HepG2 (cell line): Measurements from ENCODE around the gene OSGIN1. TPM values are rescaled to one million over a fixed set of nuclear protein-coding genes. Genes with fewer than 3 reads are reported as not detected.
A peak's percentile ranks its signal among the peaks of the same experiment; 100 is the strongest.

ENCODE experiments used
- ASH2L ChIP-seq: fragments of 300-600, 200-600 bp; sonication (generic); IDR thresholded peaks from 2 replicates; pipeline ENCODE4 v1.7.0; 2017; ENCODE audit warnings: low read depth, mild to moderate bottlenecking, moderate library complexity, mixed read lengths, low read length; ENCODE audit not compliant: insufficient read length
- CAMTA2 ChIP-seq: sonication (generic); formaldehyde crosslinking; IDR thresholded peaks from 2 replicates; pipeline ENCODE4 v1.4.0; 2020; ENCODE audit warnings: mild to moderate bottlenecking, missing genetic modification reagents, borderline replicate concordance
- FOXJ3 ChIP-seq: sonication (generic); formaldehyde crosslinking; IDR thresholded peaks from 2 replicates; pipeline ENCODE4 v1.4.0; 2020; ENCODE audit warnings: missing genetic modification reagents, mild to moderate bottlenecking, borderline replicate concordance
- GATAD2A ChIP-seq: IDR thresholded peaks from 2 replicates; pipeline ENCODE4 v1.6.1; 2016
- GTF3A ChIP-seq: sonication (generic); formaldehyde crosslinking; conservative IDR thresholded peaks from 2 replicates; pipeline ENCODE4 v1.4.0; 2020; ENCODE audit warnings: mild to moderate bottlenecking, missing genetic modification reagents
- JUNB ChIP-seq: sonication (generic); formaldehyde crosslinking; IDR thresholded peaks from 2 replicates; pipeline ENCODE4 v1.8.0; 2022; ENCODE audit warnings: missing genetic modification reagents, mild to moderate bottlenecking, borderline replicate concordance
- MLXIP ChIP-seq: sonication (generic); formaldehyde crosslinking; IDR thresholded peaks from 2 replicates; pipeline ENCODE4 v1.9.0; 2021; ENCODE audit warnings: missing genetic modification reagents, borderline replicate concordance
- NRL ChIP-seq: sonication (generic); formaldehyde crosslinking; IDR thresholded peaks from 2 replicates; pipeline ENCODE4 v1.5.0; 2020; ENCODE audit warnings: missing genetic modification reagents, mild to moderate bottlenecking, moderate library complexity, borderline replicate concordance
- SIX1 ChIP-seq: sonication (generic); formaldehyde crosslinking; IDR thresholded peaks from 2 replicates; pipeline ENCODE4 v1.4.0; 2020; ENCODE audit warnings: missing genetic modification reagents, borderline replicate concordance
- SRSF4 ChIP-seq: fragments of 200-400 bp; formaldehyde crosslinking; IDR thresholded peaks from one replicate; pipeline ENCODE4 v1.6.1; 2018; ENCODE audit warnings: mild to moderate bottlenecking, low read depth, low read length, moderate library complexity; ENCODE audit not compliant: poor library complexity, severe bottlenecking
- SSRP1 ChIP-seq: IDR thresholded peaks from 2 replicates; pipeline ENCODE4 v1.6.1; 2016; ENCODE audit warnings: control low read depth
- TAF15 ChIP-seq: fragments of 200-400 bp; formaldehyde crosslinking; IDR thresholded peaks from one replicate; pipeline ENCODE4 v1.6.1; 2018; ENCODE audit warnings: mild to moderate bottlenecking, low read depth, low read length; ENCODE audit not compliant: poor library complexity, severe bottlenecking
- TRIM22 ChIP-seq: fragments of 450-650 bp; IDR thresholded peaks from 2 replicates; pipeline ENCODE4 v1.6.1; 2017
- ZNF207 ChIP-seq: fragments of 450-650 bp; IDR thresholded peaks from 2 replicates; pipeline ENCODE4 v1.6.1; 2016; ENCODE audit warnings: antibody characterized with exemption, borderline replicate concordance
- ZNF224 ChIP-seq: sonication (generic); formaldehyde crosslinking; IDR thresholded peaks from 2 replicates; pipeline ENCODE4 v1.5.0; 2020; ENCODE audit warnings: mild to moderate bottlenecking, missing genetic modification reagents
- ZNF317 ChIP-seq: sonication (generic); formaldehyde crosslinking; IDR thresholded peaks from 2 replicates; pipeline ENCODE4 v1.5.0; 2020; ENCODE audit warnings: mild to moderate bottlenecking, missing genetic modification reagents
- ZNF550 ChIP-seq: sonication (generic); formaldehyde crosslinking; IDR thresholded peaks from 2 replicates; pipeline ENCODE4 v1.4.0; 2020; ENCODE audit warnings: mild to moderate bottlenecking, missing genetic modification reagents, borderline replicate concordance
- ZNF580 ChIP-seq: IDR thresholded peaks from 2 replicates; pipeline ENCODE4 v1.6.1; 2016; ENCODE audit warnings: low read depth, borderline replicate concordance
- ZNF75D ChIP-seq: sonication (generic); formaldehyde crosslinking; IDR thresholded peaks from 2 replicates; pipeline ENCODE4 v1.8.1; 2023; ENCODE audit warnings: missing genetic modification reagents, mild to moderate bottlenecking, borderline replicate concordance
- ZSCAN12 ChIP-seq: sonication (generic); formaldehyde crosslinking; IDR thresholded peaks from 2 replicates; pipeline ENCODE4 v1.9.0; 2021; ENCODE audit warnings: mild to moderate bottlenecking, missing genetic modification reagents
- ZSCAN30 ChIP-seq: sonication (generic); formaldehyde crosslinking; IDR thresholded peaks from 2 replicates; pipeline ENCODE4 v1.5.0; 2020; ENCODE audit warnings: mild to moderate bottlenecking, missing genetic modification reagents
- polyA plus RNA-seq, 8 experiments: library from polyadenylated mRNA; depleted of rRNA in 3 of 8; stranded (reverse) in 7 of 8; unstranded in 1 of 8; fragments of >200 nt; fragmentation: Illumina TruSeq in 4 of 8; extraction: Trizol in 4 of 8; gene quantifications; 2 replicates each; pipeline versions ENCODE4 v1.2.1 to v1.2.3, GENCODE V29; 2011 to 2016; ENCODE audit warnings: low read depth in 4 of 8, missing spikeins in 1 of 8, mixed read lengths in 1 of 8; ENCODE audit not compliant: insufficient read depth in 1 of 8
- total RNA-seq, 5 experiments: library from RNA; depleted of rRNA; stranded (reverse); fragments of >200 nt; fragmentation: Illumina TruSeq; extraction: Trizol; gene quantifications; 2 replicates each; pipeline ENCODE4 v1.2.3, GENCODE V29; 2016; ENCODE audit warnings: low read depth in 1 of 5
- TF ChIP-seq, protein P1 (sequence below): sonication (generic); formaldehyde crosslinking; IDR thresholded peaks from 2 replicates; pipeline ENCODE4 v1.4.0; 2020; ENCODE audit warnings: missing genetic modification reagents

The OSGIN1 gene
- total and polyA plus RNA-seq, 2 of the 13 experiments (the other 11 are each of a cell fraction or from before 2014, with no cell fraction given), result 20.5 to 27.1 TPM

DNA sequence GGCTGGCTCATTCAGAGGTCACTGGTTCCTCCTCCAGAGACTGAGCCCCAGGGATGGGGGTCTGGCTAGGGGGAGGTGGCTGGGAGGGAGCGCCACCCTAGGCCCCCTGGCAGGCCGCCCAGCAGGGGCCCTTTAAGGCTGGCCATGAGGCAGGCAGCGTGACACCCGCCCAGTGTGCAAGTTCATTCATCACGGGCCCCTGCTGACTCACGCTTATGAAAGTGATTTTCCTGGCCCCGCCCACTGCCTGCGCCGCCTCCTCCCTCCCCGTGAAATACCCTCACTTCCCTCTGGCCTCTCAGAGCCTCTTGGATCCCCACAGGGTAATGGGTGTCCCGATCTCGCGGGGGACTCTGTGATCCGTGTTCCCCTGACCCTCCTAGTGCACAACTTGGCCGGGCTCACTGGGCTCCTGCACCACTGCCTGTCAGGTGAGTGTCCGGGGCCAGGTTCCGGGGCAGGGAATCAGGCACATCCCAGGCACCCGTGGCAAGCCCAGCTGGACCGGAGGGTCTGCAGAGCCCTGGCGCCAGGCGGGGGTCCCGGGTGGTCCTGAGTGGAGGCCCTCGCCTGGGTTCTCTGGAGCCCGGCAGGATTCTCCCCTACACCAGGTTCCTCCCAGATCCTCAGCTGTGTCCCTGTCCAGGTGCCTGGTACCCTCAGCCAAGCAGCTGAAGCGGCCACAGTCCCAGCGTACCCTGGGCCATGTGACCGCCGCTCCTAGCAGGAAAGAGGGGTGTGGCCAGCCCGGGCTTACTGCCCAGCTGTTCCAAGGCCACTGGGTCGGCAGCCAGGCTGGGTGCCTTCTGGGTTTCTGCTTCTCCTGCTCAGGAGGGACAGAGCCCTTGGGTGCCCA is at the start of gene OSGIN1 (continued):
- TF ChIP-seq ZNF207, result no peak
- no peak for TF ChIP-seq ZNF580
- peak; percentile 77 for TF ChIP-seq FOXJ3
- peak; percentile 38; the same call in 1 of the 2 replicates for TF ChIP-seq ZNF317 (CRISPR knock-in tag)
- peak; percentile 58 for TF ChIP-seq GATAD2A (CRISPR knock-in tag)
- TF ChIP-seq NRL (CRISPR knock-in tag), result peak; percentile 55; the same call in 1 of the 2 replicates
- no peak for TF ChIP-seq SSRP1 (CRISPR knock-in tag)
- TF ChIP-seq ZSCAN30 (CRISPR knock-in tag), result peak; percentile 82; the same call in 1 of the 2 replicates
- TF ChIP-seq, protein P1, sequence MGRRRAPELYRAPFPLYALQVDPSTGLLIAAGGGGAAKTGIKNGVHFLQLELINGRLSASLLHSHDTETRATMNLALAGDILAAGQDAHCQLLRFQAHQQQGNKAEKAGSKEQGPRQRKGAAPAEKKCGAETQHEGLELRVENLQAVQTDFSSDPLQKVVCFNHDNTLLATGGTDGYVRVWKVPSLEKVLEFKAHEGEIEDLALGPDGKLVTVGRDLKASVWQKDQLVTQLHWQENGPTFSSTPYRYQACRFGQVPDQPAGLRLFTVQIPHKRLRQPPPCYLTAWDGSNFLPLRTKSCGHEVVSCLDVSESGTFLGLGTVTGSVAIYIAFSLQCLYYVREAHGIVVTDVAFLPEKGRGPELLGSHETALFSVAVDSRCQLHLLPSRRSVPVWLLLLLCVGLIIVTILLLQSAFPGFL (CRISPR knock-in tag), result no peak
- no peak for TF ChIP-seq SIX1
- TF ChIP-seq ZNF75D, result no peak
- 0 out of 2 replicates have a peak, but pooled peaks have one; percentile 35 for TF ChIP-seq ZNF224
- peak; percentile 32 for TF ChIP-seq ASH2L
- 0 out of 2 replicates have a peak, but pooled peaks have one; percentile 77 for TF ChIP-seq GTF3A
- TF ChIP-seq TAF15, result peak; percentile 64
- no peak for TF ChIP-seq ZNF550 (CRISPR knock-in tag)
- no peak for TF ChIP-seq SRSF4
- TF ChIP-seq MLXIP, result peak; percentile 82
- 0 out of 2 replicates have a peak, but pooled peaks have one; percentile 93 for TF ChIP-seq CAMTA2 (CRISPR knock-in tag)
- peak; percentile 49; the same call in 1 of the 2 replicates for TF ChIP-seq JUNB (CRISPR knock-in tag)
- TF ChIP-seq TRIM22, result no peak
- 0 out of 2 replicates have a peak, but pooled peaks have one; percentile 45 for TF ChIP-seq ZSCAN12 (CRISPR knock-in tag)
